Stimulated activated CD8-positive, alpha-beta memory T cell treated with anti-CD3 and anti-CD28 coated beads, Interleukin-2, amount 100 ng/mL, for 48 hours (primary cell): Measurements from ENCODE around the gene RNASE12.
"Not testable (repeated sequence)": the region's sequence is repeated elsewhere in the genome, so short reads cannot be mapped to it uniquely, and the experiment has no call there.

Experiments used
- DNase-seq, 2 donors: peaks; one replicate each; pipeline ENCODE4 v3.0.0-alpha.2; 2020; ENCODE audit warnings: low read depth in 2 of 2

The RNASE12 gene

GRCh38 chr14:20614038-20614840 lies 23.1 kb upstream of the RNASE12 start:
- no peak for DNase-seq

- peak; percentile 75 to 81 for DNase-seq
These were observed 22.2 kb upstream of the RNASE12 start for GRCh38 chr14:20613094-20614037.

GRCh38 chr14:20612403-20612802 lies 21.2 kb upstream of the RNASE12 start:
- no peak for DNase-seq

- no peak for DNase-seq
These were observed 20.1 kb upstream of the RNASE12 start for GRCh38 chr14:20611277-20611676.

- DNase-seq = peak; percentile 71 to 76
These were observed 19.0 kb upstream of the RNASE12 start for GRCh38 chr14:20610002-20610765.

- peak in 1 of 2 donors; percentile 24 for DNase-seq
These were observed 18.2 kb upstream of the RNASE12 start for GRCh38 chr14:20609215-20610001.

GRCh38 chr14:20608383-20609110 lies 17.4 kb upstream of the RNASE12 start:
- no peak for DNase-seq

GRCh38 chr14:20607617-20608016 lies 16.4 kb upstream of the RNASE12 start:
- no peak for DNase-seq

- DNase-seq = no peak
These were observed 15.7 kb upstream of the RNASE12 start for GRCh38 chr14:20606902-20607242.

GRCh38 chr14:20606190-20606901 lies 15.2 kb upstream of the RNASE12 start:
- no peak for DNase-seq

- DNase-seq = no peak
These were observed 12.9 kb upstream of the RNASE12 start for GRCh38 chr14:20603813-20604690.

- DNase-seq = no peak
These were observed 11.4 kb upstream of the RNASE12 start for GRCh38 chr14:20602583-20602982.

- no peak for DNase-seq
These were observed 10.3 kb upstream of the RNASE12 start for GRCh38 chr14:20601522-20601921.

- no peak for DNase-seq
These were observed 5.9 kb upstream of the RNASE12 start for GRCh38 chr14:20597108-20597507.

GRCh38 chr14:20595726-20596125 lies 4.5 kb upstream of the RNASE12 start:
- DNase-seq = not testable (repeated sequence)

GRCh38 chr14:20592574-20592973 lies 1.4 kb upstream of the RNASE12 start:
- DNase-seq = no peak

- no peak for DNase-seq
These were observed 3.6 kb downstream of the RNASE12 start, which contains the start of gene RNASE11 for GRCh38 chr14:20587489-20588154. RNASE11 (minus strand) TSS chr14:20588001.

GRCh38 chr14:20583908-20584307 lies 7.3 kb downstream of the RNASE12 start:
- no peak for DNase-seq
